SW480 (cell line): Measurements from ENCODE around the gene OR10H5.
"Not testable (repeated sequence)": the region's sequence is repeated elsewhere in the genome, so short reads cannot be mapped to it uniquely, and the experiment has no call there.

Experiments used
- DNase-seq: peaks from one replicate; pipeline ENCODE4 v3.0.0-alpha.2; 2016; ENCODE audit warnings: low spot score

The OR10H5 gene

GRCh38 chr19:15787611-15788155, at the start of gene OR10H5:
OR10H5 (plus strand) TSS chr19:15787661; CDS start chr19:15794049, 6,388 bp downstream.
- no peak for DNase-seq

GRCh38 chr19:15737722-15738121, 49.7 kb upstream of the OR10H5 start, which contains the start of gene OR10H3:
OR10H3 (plus strand) TSS chr19:15737985; CDS start chr19:15741393, 3,408 bp downstream.
- DNase-seq = no peak

- DNase-seq = no peak
These were observed 46.7 kb upstream of the OR10H5 start for GRCh38 chr19:15740785-15741184.

- DNase-seq = no peak
These were observed 39.2 kb upstream of the OR10H5 start for GRCh38 chr19:15748239-15748638.

GRCh38 chr19:15758379-15758778, 29.1 kb upstream of the OR10H5 start:
- DNase-seq = no peak

- DNase-seq = no peak
These were observed 27.4 kb upstream of the OR10H5 start for GRCh38 chr19:15759962-15760565.

GRCh38 chr19:15769586-15769985, 17.9 kb upstream of the OR10H5 start:
- DNase-seq = no peak

GRCh38 chr19:15774159-15774558, 13.3 kb upstream of the OR10H5 start:
- not testable (repeated sequence) for DNase-seq

GRCh38 chr19:15775249-15775648, 12.2 kb upstream of the OR10H5 start:
- no peak for DNase-seq

GRCh38 chr19:15776264-15776663, 11.2 kb upstream of the OR10H5 start:
- DNase-seq = no peak

GRCh38 chr19:15776991-15777970, 10.2 kb upstream of the OR10H5 start:
- no peak for DNase-seq

- peak; percentile 46 for DNase-seq
These were observed 7.5 kb upstream of the OR10H5 start for GRCh38 chr19:15779756-15780476.

GRCh38 chr19:15780610-15781418, 6.6 kb upstream of the OR10H5 start:
- DNase-seq = no peak

- no peak for DNase-seq
These were observed 5.8 kb upstream of the OR10H5 start for GRCh38 chr19:15781661-15782060.

GRCh38 chr19:15782211-15782610, 5.2 kb upstream of the OR10H5 start:
- DNase-seq = no peak

GRCh38 chr19:15782896-15783295, 4.6 kb upstream of the OR10H5 start:
- not testable (repeated sequence) for DNase-seq

- peak; percentile 66 for DNase-seq
These were observed 1.3 kb downstream of the OR10H5 start for GRCh38 chr19:15788594-15789270.

- DNase-seq = no peak
These were observed 2.6 kb downstream of the OR10H5 start for GRCh38 chr19:15790096-15790495.

- not testable (repeated sequence) for DNase-seq
These were observed 6.8 kb downstream of the OR10H5 start for GRCh38 chr19:15794279-15794678.

- peak; percentile 52 for DNase-seq
These were observed 22.9 kb downstream of the OR10H5 start for GRCh38 chr19:15810335-15810734.

GRCh38 chr19:15811476-15811875, 24.0 kb downstream of the OR10H5 start:
- no peak for DNase-seq
